Mammary microvascular endothelial cell (primary cell): ENCODE data around the gene CYP39A1. TPM values are rescaled to one million over a fixed set of nuclear protein-coding genes. Genes with fewer than 3 reads are reported as not detected.

Experiments used
- total RNA-seq: library from RNA; depleted of rRNA; stranded (reverse); fragments of >200 nt; gene quantifications from 2 replicates; pipeline ENCODE4 v1.2.3, GENCODE V29; 2015

CYP39A1 gene, protein sequence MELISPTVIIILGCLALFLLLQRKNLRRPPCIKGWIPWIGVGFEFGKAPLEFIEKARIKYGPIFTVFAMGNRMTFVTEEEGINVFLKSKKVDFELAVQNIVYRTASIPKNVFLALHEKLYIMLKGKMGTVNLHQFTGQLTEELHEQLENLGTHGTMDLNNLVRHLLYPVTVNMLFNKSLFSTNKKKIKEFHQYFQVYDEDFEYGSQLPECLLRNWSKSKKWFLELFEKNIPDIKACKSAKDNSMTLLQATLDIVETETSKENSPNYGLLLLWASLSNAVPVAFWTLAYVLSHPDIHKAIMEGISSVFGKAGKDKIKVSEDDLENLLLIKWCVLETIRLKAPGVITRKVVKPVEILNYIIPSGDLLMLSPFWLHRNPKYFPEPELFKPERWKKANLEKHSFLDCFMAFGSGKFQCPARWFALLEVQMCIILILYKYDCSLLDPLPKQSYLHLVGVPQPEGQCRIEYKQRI
- total RNA-seq: 0.20 and 0.33 TPM in 2 replicates

DNA sequence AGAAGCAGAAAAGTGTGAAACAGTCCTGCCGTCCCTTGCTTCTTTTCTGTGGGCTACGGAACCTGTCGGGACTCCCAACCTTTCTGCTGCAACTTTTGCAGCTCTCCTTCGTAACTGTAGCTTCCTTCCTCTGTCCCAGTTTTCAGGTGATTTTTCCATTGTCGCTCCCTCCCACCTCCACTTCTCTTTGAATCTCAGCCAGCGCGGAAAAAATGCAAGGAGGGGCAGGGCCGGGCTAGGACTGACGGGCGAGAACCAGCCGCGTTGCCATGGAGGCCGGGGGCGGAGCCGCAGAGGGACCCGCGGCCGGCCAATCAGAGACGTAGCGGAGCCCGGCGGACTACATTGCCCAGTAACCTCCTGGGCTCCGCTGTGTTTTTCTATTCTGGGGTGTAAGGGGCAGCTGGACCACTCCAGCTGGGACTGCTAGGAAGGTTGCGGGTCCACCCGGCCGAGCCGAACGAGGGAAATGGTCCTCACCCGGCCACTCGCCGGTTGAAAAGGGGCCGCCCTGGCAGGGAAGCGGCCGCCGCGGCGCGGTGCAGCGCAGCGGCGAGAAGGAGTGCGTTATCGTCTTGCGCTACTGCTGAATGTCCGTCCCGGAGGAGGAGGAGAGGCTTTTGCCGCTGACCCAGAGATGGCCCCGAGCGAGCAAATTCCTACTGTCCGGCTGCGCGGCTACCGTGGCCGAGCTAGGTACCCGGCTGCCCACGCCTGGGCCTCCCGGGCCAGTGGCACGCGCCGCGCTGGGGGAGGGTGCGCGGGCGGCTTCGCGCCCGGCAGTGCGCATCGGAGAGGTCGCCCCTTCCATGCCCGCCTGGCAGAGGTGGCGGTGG, at the start of gene CYP39A1, which contains the start of gene SLC25A27:
CYP39A1 (minus strand) TSS at position 216 of the 836 bp plus-strand sequence. CDS start 236 bp downstream, outside the sequence.
SLC25A27 (plus strand) TSS at position 373 of the 836 bp plus-strand sequence; CDS start at position 591, 218 bp downstream.

DNA sequence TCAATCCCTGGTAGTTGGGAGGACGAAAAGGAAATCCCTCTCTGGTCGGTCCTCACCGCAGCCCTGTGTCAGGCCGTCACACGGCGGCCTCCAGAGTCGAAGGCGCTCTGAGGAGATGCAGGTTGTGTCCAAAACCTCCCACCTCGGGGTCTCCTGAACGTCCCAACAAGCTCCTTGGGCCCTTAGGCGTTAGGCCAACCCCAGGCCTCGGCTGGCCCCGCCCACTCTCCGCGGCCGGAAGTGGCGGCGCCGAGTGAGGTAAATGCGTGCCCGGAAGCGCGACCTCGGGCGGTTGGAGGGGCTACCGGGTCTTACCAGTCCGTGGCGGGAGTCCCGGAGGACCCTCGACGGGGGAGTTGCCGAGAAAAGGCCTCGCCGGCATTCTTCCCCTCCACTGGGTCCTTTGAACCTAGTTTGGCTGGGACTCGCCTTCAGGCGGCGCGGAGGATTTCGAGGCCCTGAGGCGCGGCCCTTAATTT, 35.0 kb upstream of the CYP39A1 start, which contains the start of gene TDRD6:
TDRD6 (plus strand) TSS at position 267 of the 479 bp plus-strand sequence. CDS start 244 bp downstream, outside the sequence.

Other genes with a start within 250 kb of the CYP39A1 start
- 0.80 and 1.3 TPM in 2 replicates for gene RCAN2, start 161.4 kb downstream of the CYP39A1 start, total RNA-seq
- 0.10 and 0.53 TPM in 2 replicates for gene SLC25A27, start 157 bp upstream of the CYP39A1 start, total RNA-seq
- under 0.01 TPM in 1 of 2 replicates, not detected in the other for gene TDRD6, start 35.1 kb upstream of the CYP39A1 start, total RNA-seq
- gene PLA2G7, start 82.6 kb upstream of the CYP39A1 start, total RNA-seq: 0.13 TPM in 1 of 2 replicates, not detected in the other
- gene ANKRD66, start 94.1 kb upstream of the CYP39A1 start, total RNA-seq: not detected in 2 replicates
- not detected in 2 replicates for gene MEP1A, start 140.6 kb upstream of the CYP39A1 start, total RNA-seq